Adipose tissue (tissue), 3 donors: Measurements from ENCODE around the gene TMEM87B. TPM values are rescaled to one million over a fixed set of nuclear protein-coding genes. Genes with fewer than 3 reads are reported as not detected.

Experiments
- H3K27ac ChIP-seq: one replicate; pipeline ENCODE4 v1.5.1; 2013; ENCODE audit warnings: low read depth, low read length
- WGBS, 3 donors: extraction: QIAGEN DNeasy Blood & Tissue Kit; methylation state at CpG; one replicate each; pipeline ENCODE4 v1.1.7; 2013; 5-methylcytosine and 5-hydroxymethylcytosine counted together
- polyA plus RNA-seq, 3 donors: library from polyadenylated mRNA; stranded (reverse); fragments of 200-250 nt; gene quantifications; one replicate each; pipeline ENCODE4 v1.2.3, GENCODE V29; 2013
- donor health status: healthy with polysubstance abuse.
- donor health status: Bipolar disorder and iron deficiency.
- donor health status: healthy.

TMEM87B gene
- polyA plus RNA-seq, 3 donors: 10.0 to 10.3 (median 10.3) TPM

GRCh38 chr2:112140205-112140802 is 85.2 kb downstream of the TMEM87B start:
- 13 to 27% (median 15%) methylated on average over 29 to 30 of the region's 30 CpGs for WGBS, 3 donors
- no peak overlapping the region for H3K27ac ChIP-seq

GRCh38 chr2:112140899-112141625 is 86.0 kb downstream of the TMEM87B start:
- 83 to 90% (median 88%) methylated on average over 20 of the region's 20 CpGs for WGBS, 3 donors
- H3K27ac ChIP-seq: no peak overlapping the region

- WGBS, 3 donors: 63 to 86% (median 79%) methylated on average over 7 of the region's 7 CpGs
- no peak overlapping the region for H3K27ac ChIP-seq
Measured at GRCh38 chr2:112141626-112142007, 86.5 kb downstream of the TMEM87B start.

- no peak overlapping the region for H3K27ac ChIP-seq
- WGBS, 3 donors: 72 to 91% (median 90%) methylated on average over 8 of the region's 8 CpGs
Measured at GRCh38 chr2:112142525-112143078, 87.5 kb downstream of the TMEM87B start.

- 91 to 98% (median 91%) methylated on average over 5 of the region's 5 CpGs for WGBS, 3 donors
- no peak overlapping the region for H3K27ac ChIP-seq
Measured at GRCh38 chr2:112143150-112143549, 88.1 kb downstream of the TMEM87B start.

GRCh38 chr2:112144966-112145365 is 89.9 kb downstream of the TMEM87B start:
- no peak overlapping the region for H3K27ac ChIP-seq
- 89 to 93% (median 91%) methylated on average over 6 of the region's 6 CpGs for WGBS, 3 donors

- WGBS, 3 donors: 56 to 77% (median 66%) methylated on average over 17 of the region's 17 CpGs
- H3K27ac ChIP-seq: peak overlapping the region; percentile 7
Measured at GRCh38 chr2:112147382-112148168, 92.5 kb downstream of the TMEM87B start.

- H3K27ac ChIP-seq: no peak overlapping the region
- 70 to 83% (median 72%) methylated on average over 2 of the region's 2 CpGs for WGBS, 3 donors
Measured at GRCh38 chr2:112148477-112148876, 93.4 kb downstream of the TMEM87B start.

GRCh38 chr2:112149194-112149593 is 94.1 kb downstream of the TMEM87B start:
- 69 to 83% (median 77%) methylated on average over 5 of the region's 5 CpGs for WGBS, 3 donors
- H3K27ac ChIP-seq: no peak overlapping the region

GRCh38 chr2:112149866-112150435 is 94.9 kb downstream of the TMEM87B start:
- no peak overlapping the region for H3K27ac ChIP-seq
- WGBS, 3 donors: 65 to 82% (median 73%) methylated on average over 7 of the region's 7 CpGs

- WGBS, 3 donors: 53 to 68% (median 57%) methylated on average over 5 of the region's 5 CpGs
- H3K27ac ChIP-seq: no peak overlapping the region
Measured at GRCh38 chr2:112150447-112150846, 95.4 kb downstream of the TMEM87B start.

GRCh38 chr2:112150851-112151250 is 95.8 kb downstream of the TMEM87B start:
- 82 to 87% (median 85%) methylated on average over 11 of the region's 11 CpGs for WGBS, 3 donors
- H3K27ac ChIP-seq: no peak overlapping the region

GRCh38 chr2:112151271-112151670 is 96.2 kb downstream of the TMEM87B start:
- WGBS, 3 donors: 85 to 86% (median 85%) methylated on average over 5 of the region's 5 CpGs
- no peak overlapping the region for H3K27ac ChIP-seq

GRCh38 chr2:112151701-112152440 is 96.8 kb downstream of the TMEM87B start:
- no peak overlapping the region for H3K27ac ChIP-seq
- 91 to 97% (median 92%) methylated on average over 18 of the region's 18 CpGs for WGBS, 3 donors

GRCh38 chr2:112152476-112153178 is 97.6 kb downstream of the TMEM87B start:
- 86 to 94% (median 88%) methylated on average over 10 of the region's 10 CpGs for WGBS, 3 donors

GRCh38 chr2:112153179-112153490 is 98.1 kb downstream of the TMEM87B start:
- WGBS, 3 donors: 76 to 87% (median 86%) methylated on average over 12 of the region's 12 CpGs
- no peak overlapping the region for H3K27ac ChIP-seq

More at GRCh38 chr2:112152476-112153178, 97.6 kb downstream of the TMEM87B start:
- H3K27ac ChIP-seq: no peak overlapping the region

GRCh38 chr2:112153501-112153900 is 98.4 kb downstream of the TMEM87B start:
- H3K27ac ChIP-seq: no peak overlapping the region
- WGBS, 3 donors: 96 to 97% (median 96%) methylated on average over 10 of the region's 10 CpGs
